Progenitor cell of endocrine pancreas (in vitro differentiated cells): ENCODE data around the gene OTUD4. TPM values are rescaled to one million over a fixed set of nuclear protein-coding genes. Genes with fewer than 3 reads are reported as not detected.
A peak's percentile ranks its signal among the peaks of the same experiment; 100 is the strongest.

ENCODE experiments used
- DNase-seq: peaks from one replicate; pipeline ENCODE4 v3.0.0; 2021; ENCODE audit warnings: low spot score; ENCODE audit not compliant: unreplicated experiment
- H3K27ac Mint-ChIP-seq: 2 replicates; pipeline ENCODE4 v1.8.0; 2021; ENCODE audit warnings: mild to moderate bottlenecking, moderate library complexity, mixed read lengths
- H3K27me3 Mint-ChIP-seq: 2 replicates; pipeline ENCODE4 v1.8.0; 2021; ENCODE audit warnings: mixed read lengths
- H3K36me3 Mint-ChIP-seq: 2 replicates; pipeline ENCODE4 v1.8.0; 2022; ENCODE audit warnings: mixed read lengths; ENCODE audit not compliant: insufficient read depth
- H3K4me1 Mint-ChIP-seq: 2 replicates; pipeline ENCODE4 v1.8.0; 2021; ENCODE audit warnings: low read depth, mixed read lengths
- H3K4me3 Mint-ChIP-seq: 2 replicates; pipeline ENCODE4 v1.8.0; 2021; ENCODE audit warnings: low read depth, mild to moderate bottlenecking, moderate library complexity, mixed read lengths
- H3K9me3 Mint-ChIP-seq: 2 replicates; pipeline ENCODE4 v1.8.0; 2021; ENCODE audit warnings: low read depth, mixed read lengths
- CTCF ChIP-seq: fragments of 200-600 bp; sonication (generic); IDR thresholded peaks from one replicate; pipeline ENCODE4 v1.5.0; 2021; ENCODE audit warnings: antibody characterized with exemption, mild to moderate bottlenecking; ENCODE audit not compliant: unreplicated experiment
- total RNA-seq: library from RNA; stranded (reverse); gene quantifications from 2 replicates; pipeline ENCODE4 v1.2.1, GENCODE V29; 2021

The OTUD4 gene
- total RNA-seq, 1 donor from 2014 or later, result 41.8 TPM

GRCh38 chr4:145178740-145179280 lies 1.6 kb downstream of the OTUD4 start:
- Mint-ChIP-seq H3K36me3 (peaks cover 9% of the 10 kb centered on the region), H3K27me3 (no peaks in the 10 kb centered on the region), H3K4me3 (peak overlapping the region; percentile 88), H3K27ac (peak overlapping the region; percentile 96), H3K9me3 (no peaks in the 10 kb centered on the region), H3K4me1 (peaks cover 19% of the 10 kb centered on the region)
- no peak for DNase-seq
- no peak for TF ChIP-seq CTCF

- Mint-ChIP-seq H3K4me3 (peak overlapping the region; percentile 88), H3K4me1 (peaks cover 19% of the 10 kb centered on the region), H3K36me3 (peaks cover 11% of the 10 kb centered on the region), H3K27me3 (no peaks in the 10 kb centered on the region), H3K9me3 (no peaks in the 10 kb centered on the region), H3K27ac (peak overlapping the region; percentile 96)
- TF ChIP-seq CTCF, result no peak
- DNase-seq, result no peak
These were observed 2.4 kb downstream of the OTUD4 start for GRCh38 chr4:145177906-145178538.

GRCh38 chr4:145177511-145177905 lies 2.9 kb downstream of the OTUD4 start:
- no peak for TF ChIP-seq CTCF
- Mint-ChIP-seq H3K4me3 (peak overlapping the region; percentile 88), H3K27me3 (no peaks in the 10 kb centered on the region), H3K9me3 (no peaks in the 10 kb centered on the region), H3K4me1 (peaks cover 19% of the 10 kb centered on the region), H3K36me3 (peaks cover 13% of the 10 kb centered on the region), H3K27ac (peak overlapping the region; percentile 29)
- DNase-seq, result no peak

GRCh38 chr4:145176641-145177432 lies 3.6 kb downstream of the OTUD4 start:
- H3K27me3 Mint-ChIP-seq, result no peaks in the 10 kb centered on the region
- no peaks in the 10 kb centered on the region for H3K9me3 Mint-ChIP-seq
- peak overlapping the region; percentile 29 for H3K27ac Mint-ChIP-seq
- DNase-seq, result no peak
- H3K4me3 Mint-ChIP-seq, result peak overlapping the region; percentile 88
- peaks cover 15% of the 10 kb centered on the region for H3K36me3 Mint-ChIP-seq
- H3K4me1 Mint-ChIP-seq, result peaks cover 21% of the 10 kb centered on the region
- TF ChIP-seq CTCF, result no peak

GRCh38 chr4:145171911-145172310 lies 8.5 kb downstream of the OTUD4 start:
- Mint-ChIP-seq H3K27ac (peak overlapping the region; percentile 44), H3K36me3 (peaks cover 30% of the 10 kb centered on the region), H3K9me3 (no peaks in the 10 kb centered on the region), H3K4me1 (peaks cover 4% of the 10 kb centered on the region), H3K4me3 (no peak overlapping the region), H3K27me3 (no peaks in the 10 kb centered on the region)
- TF ChIP-seq CTCF, result no peak
- no peak for DNase-seq
